SK-N-MC (cell line): Measurements from ENCODE around the gene STARD13.

Experiments
- EZH2 ChIP-seq: fragments of 200-600 bp; sonication (generic); IDR thresholded peaks from one replicate; pipeline ENCODE4 v1.6.1; 2017; ENCODE audit warnings: antibody characterized with exemption
- POLR2AphosphoS5 ChIP-seq: IDR thresholded peaks from 2 replicates; pipeline ENCODE4 v1.6.1; 2012; ENCODE audit warnings: mild to moderate bottlenecking, low read depth, low read length, borderline replicate concordance

DNA sequence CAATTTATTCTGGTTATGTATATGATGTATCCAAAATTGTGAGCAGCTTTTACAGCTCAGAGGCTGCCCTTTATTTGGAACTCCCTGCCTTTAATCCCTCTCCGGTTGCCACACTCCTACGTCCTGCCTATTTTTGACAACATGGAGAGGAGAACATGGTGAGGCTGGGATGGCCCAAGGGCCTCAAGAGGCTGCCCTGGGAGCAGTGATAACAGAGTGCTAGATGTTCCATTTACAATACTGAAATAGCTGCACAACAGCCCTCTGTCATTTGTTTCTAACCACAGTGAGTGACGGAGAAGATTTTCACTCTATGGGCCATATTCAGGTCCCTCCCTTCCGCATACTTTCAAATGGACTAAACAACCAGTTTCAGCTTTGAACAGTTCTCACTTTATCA, 33.4 kb downstream of the STARD13 start:
- TF ChIP-seq EZH2, result no peak
- no peak for TF ChIP-seq POLR2AphosphoS5
